ENCODE measurements around the gene FERMT3.

The FERMT3 gene

DNA sequence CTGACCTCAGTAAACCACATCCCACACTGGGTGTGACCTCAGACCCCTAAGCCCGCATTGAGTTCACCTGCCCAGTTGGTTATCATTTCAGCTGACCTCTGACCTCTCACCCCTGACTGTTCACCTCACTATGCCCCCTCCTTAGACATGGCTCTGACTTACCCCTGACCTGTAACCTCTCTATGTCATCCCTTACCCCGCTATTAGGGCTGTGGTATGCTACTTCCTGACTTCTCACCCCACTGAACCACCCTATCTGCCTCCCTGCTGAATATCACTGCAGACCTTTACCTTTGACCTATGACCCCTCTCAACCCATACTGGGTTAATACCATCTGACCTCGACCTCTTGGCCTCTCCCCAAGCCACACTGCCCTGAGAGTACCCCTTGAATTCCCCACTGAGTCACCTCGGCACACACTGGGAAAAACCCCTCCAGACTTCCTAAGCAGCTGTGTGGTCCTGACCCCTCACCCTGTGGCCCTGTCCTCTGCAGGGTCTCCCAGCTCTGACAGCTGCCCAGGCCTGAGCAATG is 53.1 kb downstream of the FERMT3 start:
- no peak overlapping the region for H3K9ac ChIP-seq (ENCODE audit: low read depth, low read length)
- ATAC-seq (ENCODE audit: insufficient read depth, low read depth) (0 out of 3 replicates have a peak, but pooled peaks have one; percentile 42), DNase-seq (no peak)
- H3K9me3 ChIP-seq (ENCODE audit: insufficient read depth, low read length, severe bottlenecking), result no peaks in the 10 kb centered on the region
- H3K79me2 ChIP-seq (ENCODE audit: insufficient read depth, low read length), result no peaks in the 10 kb centered on the region
- H3K27me3 ChIP-seq (ENCODE audit: insufficient read depth, low read length, poor library complexity), result no peaks in the 10 kb centered on the region
- peaks cover 55% of the 10 kb centered on the region for H3K36me3 ChIP-seq (ENCODE audit: insufficient read depth, low read length)
- TF ChIP-seq EZH2 (IDR thresholded peaks at IDR 0.05; ENCODE audit: borderline replicate concordance, low read depth, low read length, severe bottlenecking), result no peak
- no peak for TF ChIP-seq CTCF (IDR thresholded peaks at IDR 0.05; ENCODE audit: borderline replicate concordance, extremely low read depth, low read length, poor library complexity, severe bottlenecking)
- no peaks in the 10 kb centered on the region for H3K4me1 ChIP-seq (ENCODE audit: insufficient read depth, low read length)
- no peaks in the 10 kb centered on the region for H4K20me1 ChIP-seq (ENCODE audit: insufficient read depth, low read length)
- no peak overlapping the region for H3K4me3 ChIP-seq (ENCODE audit: low read depth in 1 of 2, low read length in 2 of 2)
- no peak overlapping the region for H2AFZ ChIP-seq (ENCODE audit: low read depth, low read length)
- H3K27ac ChIP-seq (ENCODE audit: low read length), result no peak overlapping the region
- H3K4me2 ChIP-seq (ENCODE audit: insufficient read depth, low read length), result no peak overlapping the region

DNA sequence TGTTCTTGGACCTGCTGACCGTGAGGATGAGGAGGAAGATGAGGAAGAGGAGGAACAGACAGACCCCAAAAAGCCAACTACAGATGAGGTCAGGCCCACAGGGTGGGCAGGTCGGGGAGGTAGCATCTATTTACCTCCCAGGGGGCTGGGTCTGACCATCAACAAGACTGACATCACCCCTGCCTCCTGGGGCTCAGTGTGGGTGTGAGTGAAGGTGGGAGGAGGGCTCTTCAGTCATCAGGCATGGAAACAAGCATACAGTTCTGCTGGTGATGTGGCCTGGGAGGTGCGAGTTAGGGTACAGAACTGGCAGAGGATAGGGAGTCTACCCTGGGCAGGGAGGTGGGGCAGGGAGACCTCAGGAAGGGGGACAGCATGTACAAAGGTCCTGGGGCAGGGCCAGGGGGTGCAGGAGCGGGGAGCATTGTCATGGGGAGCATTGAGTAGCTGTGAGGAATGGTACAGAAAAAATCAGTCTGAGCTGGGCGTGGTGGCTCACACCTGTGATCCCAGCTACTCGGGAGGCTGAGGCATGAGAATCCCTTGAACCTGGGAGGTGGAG is 53.7 kb downstream of the FERMT3 start:
- ATAC-seq (ENCODE audit: insufficient read depth, low read depth) (no peak), DNase-seq (no peak)
- Histone ChIP-seq H3K4me1 (ENCODE audit: insufficient read depth, low read length) (no peaks in the 10 kb centered on the region), H3K4me2 (ENCODE audit: insufficient read depth, low read length) (no peak overlapping the region), H3K79me2 (ENCODE audit: insufficient read depth, low read length) (no peaks in the 10 kb centered on the region), H3K27ac (ENCODE audit: low read length) (no peak overlapping the region), H3K4me3 (ENCODE audit: low read depth in 1 of 2, low read length in 2 of 2) (no peak overlapping the region), H3K9ac (ENCODE audit: low read depth, low read length) (no peak overlapping the region), H4K20me1 (ENCODE audit: insufficient read depth, low read length) (no peaks in the 10 kb centered on the region), H3K36me3 (ENCODE audit: insufficient read depth, low read length) (peaks cover 49% of the 10 kb centered on the region), H3K9me3 (ENCODE audit: insufficient read depth, low read length, severe bottlenecking) (no peaks in the 10 kb centered on the region), H3K27me3 (ENCODE audit: insufficient read depth, low read length, poor library complexity) (no peaks in the 10 kb centered on the region), H2AFZ (ENCODE audit: low read depth, low read length) (no peak overlapping the region)
- TF ChIP-seq EZH2 (IDR thresholded peaks at IDR 0.05; ENCODE audit: borderline replicate concordance, low read depth, low read length, severe bottlenecking), result no peak
- no peak for TF ChIP-seq CTCF (IDR thresholded peaks at IDR 0.05; ENCODE audit: borderline replicate concordance, extremely low read depth, low read length, poor library complexity, severe bottlenecking)

DNA sequence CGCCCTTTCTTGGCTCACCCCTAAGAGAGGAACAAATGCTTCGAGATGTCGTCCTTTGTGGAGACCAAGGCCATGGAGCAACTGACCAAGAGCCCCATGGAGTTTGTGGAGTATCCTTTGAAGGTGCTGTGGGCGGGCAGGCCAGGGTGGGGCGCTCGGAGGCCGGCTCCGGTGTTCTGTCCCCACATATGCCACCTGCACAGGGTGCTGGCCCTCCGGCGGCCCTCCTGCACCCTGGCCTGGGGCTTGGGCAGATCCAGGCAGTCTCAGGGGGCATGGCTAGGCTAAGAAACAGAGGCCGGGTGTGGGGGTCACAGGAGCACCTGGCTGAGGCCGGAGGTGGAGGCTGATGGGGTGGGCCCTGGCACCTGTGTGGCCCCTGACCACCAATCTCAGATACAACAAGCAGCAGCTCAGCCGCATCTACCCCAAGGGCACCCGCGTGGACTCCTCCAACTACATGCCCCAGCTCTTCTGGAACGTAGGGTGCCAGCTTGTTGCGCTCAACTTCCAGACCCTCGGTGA is 55.1 kb downstream of the FERMT3 start:
- no peak for ATAC-seq (ENCODE audit: insufficient read depth, low read depth)
- H4K20me1 ChIP-seq (ENCODE audit: insufficient read depth, low read length), result no peaks in the 10 kb centered on the region
- H3K4me2 ChIP-seq (ENCODE audit: insufficient read depth, low read length), result no peak overlapping the region
- no peaks in the 10 kb centered on the region for H3K9me3 ChIP-seq (ENCODE audit: insufficient read depth, low read length, severe bottlenecking)
- no peak overlapping the region for H3K9ac ChIP-seq (ENCODE audit: low read depth, low read length)
- H3K27me3 ChIP-seq (ENCODE audit: insufficient read depth, low read length, poor library complexity), result no peaks in the 10 kb centered on the region
- TF ChIP-seq EZH2 (IDR thresholded peaks at IDR 0.05; ENCODE audit: borderline replicate concordance, low read depth, low read length, severe bottlenecking) (no peak), CTCF (IDR thresholded peaks at IDR 0.05; ENCODE audit: borderline replicate concordance, extremely low read depth, low read length, poor library complexity, severe bottlenecking) (no peak)
- H3K36me3 ChIP-seq (ENCODE audit: insufficient read depth, low read length), result peaks cover 46% of the 10 kb centered on the region
- no peak overlapping the region for H3K27ac ChIP-seq (ENCODE audit: low read length)
- no peak overlapping the region for H3K4me3 ChIP-seq (ENCODE audit: low read depth in 1 of 2, low read length in 2 of 2)
- no peak overlapping the region for H2AFZ ChIP-seq (ENCODE audit: low read depth, low read length)
- H3K4me1 ChIP-seq (ENCODE audit: insufficient read depth, low read length), result no peaks in the 10 kb centered on the region
- no peak for DNase-seq
- no peaks in the 10 kb centered on the region for H3K79me2 ChIP-seq (ENCODE audit: insufficient read depth, low read length)
